ENCODE results near the gene SQOR. TPM values are rescaled to one million over a fixed set of nuclear protein-coding genes. Genes with fewer than 3 reads are reported as not detected.

SQOR gene
- total RNA-seq, 5 donors from 2014 or later (not counting 1 experiment from before 2014, with no cell fraction given) = 29.5 to 43.0 (median 33.4) TPM

GRCh38 chr15:45653702-45654424 is 19.0 kb downstream of the SQOR start:
- peaks cover 20% of the 10 kb centered on the region for H3K36me3 Mint-ChIP-seq
- H3K4me3 ChIP-seq (ENCODE audit: control insufficient read depth in 1 of 2, extremely low read depth in 1 of 2, low read length in 1 of 2) = no peak overlapping the region
- CTCF ChIA-PET = no interaction called here
- peaks cover 54 to 67% (median 65%) of the 10 kb centered on the region in 3 donors for H3K4me1 Mint-ChIP-seq
- peaks cover 0 to 4% of the 10 kb centered on the region in 2 donors for H3K36me3 ChIP-seq (ENCODE audit: control insufficient read depth in 2 of 2, extremely low read depth in 1 of 2, insufficient read depth in 1 of 2, low read length in 1 of 2)
- peaks cover 0 to 22% of the 10 kb centered on the region in 2 experiments for H3K4me1 ChIP-seq (ENCODE audit: control insufficient read depth in 1 of 2, extremely low read depth in 1 of 2, insufficient read depth in 2 of 2, low read length in 2 of 2)
- no peak overlapping the region for H3K4me3 Mint-ChIP-seq
- ATAC-seq (replicated peaks in 1 of 4) (no peak), DNase-seq (no peak)
- POLR2A ChIA-PET = no interaction called here
- no peaks in the 10 kb centered on the region for H3K9me3 ChIP-seq
- no peaks in the 10 kb centered on the region for H3K27me3 Mint-ChIP-seq
- H3K27ac ChIP-seq (ENCODE audit: low read length) = no peak overlapping the region
- WGBS (ENCODE audit: insufficient coverage) = no CpG with 5 or more reads among the region's 3 CpGs
- no peak overlapping the region for H3K27ac Mint-ChIP-seq
- H3K27me3 ChIP-seq (replicated peaks in 1 of 2; ENCODE audit: control insufficient read depth in 2 of 2, extremely low read depth in 1 of 2, insufficient read depth in 2 of 2, low read length in 1 of 2) = no peaks in the 10 kb centered on the region
- H3K9me3 Mint-ChIP-seq = peaks cover 0 to 4% (median 0%) of the 10 kb centered on the region in 3 donors

- no peak overlapping the region for H3K4me3 Mint-ChIP-seq
- Histone ChIP-seq H3K27me3 (replicated peaks in 1 of 2; ENCODE audit: control insufficient read depth in 2 of 2, extremely low read depth in 1 of 2, insufficient read depth in 2 of 2, low read length in 1 of 2) (no peaks in the 10 kb centered on the region), H3K36me3 (ENCODE audit: control insufficient read depth in 2 of 2, extremely low read depth in 1 of 2, insufficient read depth in 1 of 2, low read length in 1 of 2) (peaks cover 0 to 12% of the 10 kb centered on the region in 2 donors), H3K4me3 (ENCODE audit: control insufficient read depth in 1 of 2, extremely low read depth in 1 of 2, low read length in 1 of 2) (no peak overlapping the region), H3K4me1 (ENCODE audit: control insufficient read depth in 1 of 2, extremely low read depth in 1 of 2, insufficient read depth in 2 of 2, low read length in 2 of 2) (peaks cover 0 to 17% of the 10 kb centered on the region in 2 experiments), H3K9me3 (no peaks in the 10 kb centered on the region), H3K27ac (ENCODE audit: low read length) (no peak overlapping the region)
- ChIA-PET CTCF (no interaction called here), POLR2A (no interaction called here)
- H3K9me3 Mint-ChIP-seq = peaks cover 0 to 4% (median 0%) of the 10 kb centered on the region in 3 donors
- no peak for ATAC-seq (replicated peaks in 1 of 4)
- no peaks in the 10 kb centered on the region for H3K27me3 Mint-ChIP-seq
- H3K27ac Mint-ChIP-seq = no peak overlapping the region
- no CpG with 5 or more reads among the region's 6 CpGs for WGBS (ENCODE audit: insufficient coverage)
- H3K4me1 Mint-ChIP-seq = peaks cover 50 to 66% (median 65%) of the 10 kb centered on the region in 3 donors
- peaks cover 24% of the 10 kb centered on the region for H3K36me3 Mint-ChIP-seq
- no peak for DNase-seq
Observed at GRCh38 chr15:45654749-45655148, 19.9 kb downstream of the SQOR start.

GRCh38 chr15:45657254-45657653 is 22.4 kb downstream of the SQOR start:
- POLR2A ChIA-PET = no interaction called here
- H3K27me3 ChIP-seq (replicated peaks in 1 of 2; ENCODE audit: control insufficient read depth in 2 of 2, extremely low read depth in 1 of 2, insufficient read depth in 2 of 2, low read length in 1 of 2) = no peaks in the 10 kb centered on the region
- DNase-seq (no peak), ATAC-seq (replicated peaks in 1 of 4) (no peak)
- no CpG with 5 or more reads among the region's 2 CpGs for WGBS (ENCODE audit: insufficient coverage)
- H3K27me3 Mint-ChIP-seq = no peaks in the 10 kb centered on the region
- H3K9me3 ChIP-seq = no peaks in the 10 kb centered on the region
- peaks cover 35% of the 10 kb centered on the region for H3K36me3 Mint-ChIP-seq
- peaks cover 39 to 56% (median 51%) of the 10 kb centered on the region in 3 donors for H3K4me1 Mint-ChIP-seq
- no peak overlapping the region for H3K4me3 Mint-ChIP-seq
- peaks cover 0 to 30% of the 10 kb centered on the region in 2 donors for H3K36me3 ChIP-seq (ENCODE audit: control insufficient read depth in 2 of 2, extremely low read depth in 1 of 2, insufficient read depth in 1 of 2, low read length in 1 of 2)
- CTCF ChIA-PET = interaction anchor here in 1 of 2 donors (0.6 kb wide), 1 partner anchor 13 kb away, joined by 3 read pairs; no protein-coding TSS in a partner anchor
- H3K27ac Mint-ChIP-seq = peak overlapping the region in 1 of 2 donors; percentile 2
- peaks cover 0 to 4% (median 0%) of the 10 kb centered on the region in 3 donors for H3K9me3 Mint-ChIP-seq
- no peak overlapping the region for H3K27ac ChIP-seq (ENCODE audit: low read length)
- H3K4me3 ChIP-seq (ENCODE audit: control insufficient read depth in 1 of 2, extremely low read depth in 1 of 2, low read length in 1 of 2) = no peak overlapping the region
- peaks cover 0 to 11% of the 10 kb centered on the region in 2 experiments for H3K4me1 ChIP-seq (ENCODE audit: control insufficient read depth in 1 of 2, extremely low read depth in 1 of 2, insufficient read depth in 2 of 2, low read length in 2 of 2)

- CTCF ChIA-PET = no interaction called here
Observed at GRCh38 chr15:45657764-45658545, 23.1 kb downstream of the SQOR start.

GRCh38 chr15:45660231-45660979 is 25.6 kb downstream of the SQOR start:
- ChIA-PET POLR2A (no interaction called here), CTCF (no interaction called here)
- ATAC-seq (replicated peaks in 1 of 4) (no peak), DNase-seq (no peak)
- Mint-ChIP-seq H3K9me3 (no peaks in the 10 kb centered on the region), H3K27ac (no peak overlapping the region), H3K4me3 (no peak overlapping the region), H3K27me3 (no peaks in the 10 kb centered on the region), H3K36me3 (peaks cover 50% of the 10 kb centered on the region), H3K4me1 (peaks cover 21 to 29% (median 26%) of the 10 kb centered on the region in 3 donors)
- H3K4me3 ChIP-seq (ENCODE audit: control insufficient read depth in 1 of 2, extremely low read depth in 1 of 2, low read length in 1 of 2) = no peak overlapping the region
- peaks cover 3 to 58% of the 10 kb centered on the region in 2 donors for H3K36me3 ChIP-seq (ENCODE audit: control insufficient read depth in 2 of 2, extremely low read depth in 1 of 2, insufficient read depth in 1 of 2, low read length in 1 of 2)
- no peaks in the 10 kb centered on the region for H3K27me3 ChIP-seq (replicated peaks in 1 of 2; ENCODE audit: control insufficient read depth in 2 of 2, extremely low read depth in 1 of 2, insufficient read depth in 2 of 2, low read length in 1 of 2)
- no peak overlapping the region for H3K27ac ChIP-seq (ENCODE audit: low read length)
- WGBS (ENCODE audit: insufficient coverage) = 89% methylated on average over 3 of the region's 5 CpGs
- H3K9me3 ChIP-seq = no peaks in the 10 kb centered on the region
- peaks cover 0 to 6% of the 10 kb centered on the region in 2 experiments for H3K4me1 ChIP-seq (ENCODE audit: control insufficient read depth in 1 of 2, extremely low read depth in 1 of 2, insufficient read depth in 2 of 2, low read length in 2 of 2)

More at GRCh38 chr15:45657764-45658545, 23.1 kb downstream of the SQOR start:
- peaks cover 36 to 51% (median 46%) of the 10 kb centered on the region in 3 donors for H3K4me1 Mint-ChIP-seq
- POLR2A ChIA-PET = no interaction called here
- Histone ChIP-seq H3K4me3 (ENCODE audit: control insufficient read depth in 1 of 2, extremely low read depth in 1 of 2, low read length in 1 of 2) (no peak overlapping the region), H3K36me3 (ENCODE audit: control insufficient read depth in 2 of 2, extremely low read depth in 1 of 2, insufficient read depth in 1 of 2, low read length in 1 of 2) (peaks cover 0 to 37% of the 10 kb centered on the region in 2 donors), H3K9me3 (no peaks in the 10 kb centered on the region), H3K27me3 (replicated peaks in 1 of 2; ENCODE audit: control insufficient read depth in 2 of 2, extremely low read depth in 1 of 2, insufficient read depth in 2 of 2, low read length in 1 of 2) (no peaks in the 10 kb centered on the region), H3K27ac (ENCODE audit: low read length) (no peak overlapping the region), H3K4me1 (ENCODE audit: control insufficient read depth in 1 of 2, extremely low read depth in 1 of 2, insufficient read depth in 2 of 2, low read length in 2 of 2) (peaks cover 0 to 11% of the 10 kb centered on the region in 2 experiments)
- ATAC-seq (replicated peaks in 1 of 4) (no peak), DNase-seq (no peak)
- H3K27me3 Mint-ChIP-seq = no peaks in the 10 kb centered on the region
- WGBS (ENCODE audit: insufficient coverage) = 75% methylated on average over 6 of the region's 8 CpGs
- peaks cover 35% of the 10 kb centered on the region for H3K36me3 Mint-ChIP-seq
- H3K27ac Mint-ChIP-seq = peak overlapping the region in 1 of 2 donors; percentile 2
- peaks cover 0 to 4% (median 0%) of the 10 kb centered on the region in 3 donors for H3K9me3 Mint-ChIP-seq
- no peak overlapping the region for H3K4me3 Mint-ChIP-seq

- Mint-ChIP-seq H3K27ac (no peak overlapping the region), H3K9me3 (no peaks in the 10 kb centered on the region), H3K27me3 (no peaks in the 10 kb centered on the region), H3K4me3 (no peak overlapping the region), H3K4me1 (peaks cover 23 to 28% (median 27%) of the 10 kb centered on the region in 3 donors), H3K36me3 (peaks cover 59% of the 10 kb centered on the region)
- Histone ChIP-seq H3K27ac (ENCODE audit: low read length) (no peak overlapping the region), H3K36me3 (ENCODE audit: control insufficient read depth in 2 of 2, extremely low read depth in 1 of 2, insufficient read depth in 1 of 2, low read length in 1 of 2) (peaks cover 3 to 62% of the 10 kb centered on the region in 2 donors), H3K4me3 (ENCODE audit: control insufficient read depth in 1 of 2, extremely low read depth in 1 of 2, low read length in 1 of 2) (no peak overlapping the region), H3K9me3 (no peaks in the 10 kb centered on the region), H3K27me3 (replicated peaks in 1 of 2; ENCODE audit: control insufficient read depth in 2 of 2, extremely low read depth in 1 of 2, insufficient read depth in 2 of 2, low read length in 1 of 2) (no peaks in the 10 kb centered on the region), H3K4me1 (ENCODE audit: control insufficient read depth in 1 of 2, extremely low read depth in 1 of 2, insufficient read depth in 2 of 2, low read length in 2 of 2) (peaks cover 0 to 6% of the 10 kb centered on the region in 2 experiments)
- WGBS (ENCODE audit: insufficient coverage) = no CpG with 5 or more reads among the region's 6 CpGs
- DNase-seq (no peak), ATAC-seq (replicated peaks in 1 of 4) (no peak)
- ChIA-PET POLR2A (no interaction called here), CTCF (no interaction called here)
Observed at GRCh38 chr15:45662375-45662774, 27.5 kb downstream of the SQOR start.
